Measurements from ENCODE around the gene WDR18.

- TF ChIP-seq YY1 (IDR thresholded peaks at IDR 0.05; ENCODE audit: insufficient read depth, insufficient read length) (no peak), ZNF274 (IDR thresholded peaks at IDR 0.05; ENCODE audit: low read depth, low read length) (no peak), SUZ12 (IDR thresholded peaks at IDR 0.05; ENCODE audit: extremely low read depth, insufficient read depth, insufficient read length) (no peak)
Observed at GRCh38 chr19:940591-941291, 43.4 kb upstream of the WDR18 start.

Measured in NT2/D1 (cell line).